Measurements from ENCODE around the gene ANKRD39. TPM values are rescaled to one million over a fixed set of nuclear protein-coding genes. Genes with fewer than 3 reads are reported as not detected.

Gene ANKRD39
- total and polyA plus RNA-seq, 2 of the 4 experiments (the other 2 are of a cell fraction): 12.5 to 17.0 TPM

- no peak overlapping the region for H3K23ac ChIP-seq (ENCODE audit: low read depth, low read length)
- no peak overlapping the region for H3K9ac ChIP-seq (ENCODE audit: low read depth, low read length)
- WGBS, 2 experiments (ENCODE audit: extremely low coverage in 2 of 2, insufficient read length in 1 of 2): 87% methylated on average over 5 of the region's 12 CpGs; no CpG with 5 or more reads in 1 of the 2 experiments
- POLR2A ChIA-PET (ENCODE audit: unreplicated experiment): no interaction called here
- H2AK5ac ChIP-seq (ENCODE audit: low read depth, low read length): no peak overlapping the region
- TF ChIP-seq CTCF (conservative IDR thresholded peaks at IDR 0.05; ENCODE audit: low read depth, low read length) (no peak), MAFK (IDR thresholded peaks at IDR 0.05; ENCODE audit: low read depth, low read length) (no peak), MAZ (IDR thresholded peaks at IDR 0.05; ENCODE audit: borderline replicate concordance, low read depth, low read length) (no peak), RFX5 (IDR thresholded peaks at IDR 0.05; ENCODE audit: low read depth, low read length) (no peak), CHD1 (IDR thresholded peaks at IDR 0.05; ENCODE audit: low read depth, low read length) (no peak), SMC3 (IDR thresholded peaks at IDR 0.05; ENCODE audit: low read depth, low read length) (no peak), MXI1 (IDR thresholded peaks at IDR 0.05; ENCODE audit: borderline replicate concordance, low read depth, low read length) (no peak), ELK1 (IDR thresholded peaks at IDR 0.05; ENCODE audit: borderline replicate concordance, low read depth, low read length) (no peak), FOS (IDR thresholded peaks at IDR 0.05; ENCODE audit: low read depth, low read length) (no peak), BHLHE40 (IDR thresholded peaks at IDR 0.05; ENCODE audit: low read depth, low read length) (no peak)
- H2BK120ac ChIP-seq (ENCODE audit: low read depth, low read length): no peak overlapping the region
- no peak overlapping the region for H3K27ac ChIP-seq (ENCODE audit: insufficient read depth, low read length)
- no peak for ATAC-seq (ENCODE audit: low read depth)
- no peak overlapping the region for H3K18ac ChIP-seq (ENCODE audit: low read depth, low read length)
- H3K4ac ChIP-seq (ENCODE audit: low read depth, low read length): no peak overlapping the region
- H3K4me1 ChIP-seq (ENCODE audit: control insufficient read depth, insufficient read depth, low read length): peaks cover 5% of the 10 kb centered on the region
- no peak for DNase-seq
- H4K8ac ChIP-seq (ENCODE audit: low read depth in 2 of 2, low read length in 2 of 2): no peak overlapping the region
- 0 out of 2 replicates have a peak, but pooled peaks cover 1% of the 10 kb centered on the region for H3K36me3 ChIP-seq (ENCODE audit: control insufficient read depth, insufficient read depth, low read length)
- no TSS peak for BruUV-seq (replicated peaks)
- H3K79me1 ChIP-seq (ENCODE audit: low read depth in 1 of 2, low read length in 2 of 2): no peaks in the 10 kb centered on the region
- no peak overlapping the region for H2AFZ ChIP-seq (replicated peaks; ENCODE audit: low read length, poor library complexity)
- CTCF ChIA-PET: interaction anchor here (0.9 kb wide), 1 partner anchor 15 kb away, joined by 3 read pairs; no protein-coding TSS in a partner anchor
- no peak overlapping the region for H3K14ac ChIP-seq (replicated peaks; ENCODE audit: low read depth, low read length)
- intact Hi-C loops (cut with micrococcal nuclease): no loop called here
- no peak overlapping the region for H2BK15ac ChIP-seq (ENCODE audit: low read depth, low read length)
- in situ Hi-C loops (cut with MboI; ENCODE audit: low sequenced_read_pairs): no loop called here
- no peak overlapping the region for H2BK5ac ChIP-seq (ENCODE audit: low read depth, low read length, poor library complexity, severe bottlenecking)
- H3K56ac ChIP-seq (ENCODE audit: extremely low read depth, insufficient read depth, low read length): no peak overlapping the region
- no peaks in the 10 kb centered on the region for H3K27me3 ChIP-seq (ENCODE audit: control insufficient read depth, insufficient read depth, low read length)
- no peak overlapping the region for H4K5ac ChIP-seq (ENCODE audit: low read depth, low read length)
- no peak overlapping the region for H4K91ac ChIP-seq (ENCODE audit: insufficient read depth, low read depth, low read length)
- H3K4me3 ChIP-seq (ENCODE audit: insufficient read depth, low read depth, low read length): no peak overlapping the region
- H2AK9ac ChIP-seq (replicated peaks; ENCODE audit: low read depth, low read length, poor library complexity): no peak overlapping the region
- H2BK20ac ChIP-seq (ENCODE audit: low read depth, low read length): no peak overlapping the region
- dilution Hi-C loops (cut with HindIII; ENCODE audit: low sequenced_read_pairs, unreplicated experiment): no loop called here
- peaks cover 4% of the 10 kb centered on the region; the same call in 1 of the 2 replicates for H3K9me1 ChIP-seq (ENCODE audit: insufficient read depth, low read length)
- no peaks in the 10 kb centered on the region for H4K20me1 ChIP-seq (ENCODE audit: insufficient read depth, low read length)
- no peaks in the 10 kb centered on the region for H3K9me3 ChIP-seq (ENCODE audit: control insufficient read depth, insufficient read depth, low read length)
- H3K4me2 ChIP-seq (ENCODE audit: low read depth, low read length): no peak overlapping the region
These were observed 47.6 kb downstream of the ANKRD39 start for GRCh38 chr2:96809951-96810782.

Measured in IMR-90 (cell line).